B cell (primary cell): ENCODE measurements around the gene KIRREL1. TPM values are rescaled to one million over a fixed set of nuclear protein-coding genes. Genes with fewer than 3 reads are reported as not detected.

Source experiments
- ATAC-seq: fragments of 200-7000 bp; cut with Tn5 transposase; one replicate; pipeline ENCODE4 v1.10.0; 2021; ENCODE audit warnings: low read depth, mild to moderate bottlenecking, moderate number of reproducible peaks, moderate library complexity
- CTCF ChIA-PET: fragments of 350-600 bp; sonication (Branson Sonifier 250); formaldehyde crosslinking; loops from one replicate; lab custom pipeline; 2021; ENCODE audit warnings: antibody characterized with exemption, inconsistent platforms; lab: Charles Lee
- POLR2A ChIA-PET: fragments of 350-600 bp; sonication (Branson Sonifier 250); formaldehyde crosslinking; loops from one replicate; lab custom pipeline; 2021; ENCODE audit warnings: antibody characterized with exemption; lab: Charles Lee
- DNase-seq: peaks from one replicate; pipeline ENCODE4 v3.0.0; 2013
- H2AFZ ChIP-seq: 2 replicates; pipeline ENCODE4 v1.6.1; 2012; ENCODE audit warnings: mild to moderate bottlenecking, low read depth, low read length; ENCODE audit not compliant: insufficient read depth, poor library complexity, severe bottlenecking
- H3K27ac ChIP-seq, 2 donors: 1 replicate in 1 of 2; 2 replicates in 1 of 2; pipeline ENCODE4 v1.5.1; 2012 to 2013; ENCODE audit warnings: low read length in 2 of 2, mild to moderate bottlenecking in 2 of 2, moderate library complexity in 1 of 2
- H3K27me3 ChIP-seq, 4 experiments: fragments of 200-600 bp in 1 of 4; sonication (generic) in 1 of 4; replicated peaks in 1 of 4; 1 replicate in 2 of 4; 2 replicates in 2 of 4; pipeline versions ENCODE4 v1.6.1 to v1.7.0; 2013 to 2016; ENCODE audit warnings: low read length in 3 of 4, mild to moderate bottlenecking in 2 of 4, mixed read lengths in 1 of 4, moderate library complexity in 1 of 4; ENCODE audit not compliant: insufficient read depth in 4 of 4, control insufficient read depth in 3 of 4; ENCODE audit errors: control extremely low read depth in 1 of 4
- H3K36me3 ChIP-seq, 2 experiments: replicated peaks in 1 of 2; 1 replicate in 1 of 2; 2 replicates in 1 of 2; pipeline versions ENCODE4 v1.6.1 to v1.7.1; 2013; ENCODE audit warnings: low read length in 1 of 2; ENCODE audit not compliant: insufficient read depth in 2 of 2, control insufficient read depth in 1 of 2; ENCODE audit errors: control extremely low read depth in 1 of 2, extremely low read depth in 1 of 2
- H3K4me1 ChIP-seq, 2 donors: fragments of 200-600 bp in 1 of 2; sonication (generic) in 1 of 2; 1 replicate in 1 of 2; 2 replicates in 1 of 2; pipeline versions ENCODE4 v1.5.1 to v1.6.1; 2013 to 2017; ENCODE audit warnings: low read length in 2 of 2; ENCODE audit not compliant: control insufficient read depth in 2 of 2, insufficient read depth in 2 of 2
- H3K4me2 ChIP-seq: replicated peaks from 2 replicates; pipeline ENCODE3; 2012; ENCODE audit warnings: mild to moderate bottlenecking, low read depth, low read length; ENCODE audit not compliant: poor library complexity, severe bottlenecking
- H3K4me3 ChIP-seq, 5 experiments: fragments of 200-600 bp in 1 of 5; sonication (generic) in 1 of 5; 1 replicate in 3 of 5; 2 replicates in 2 of 5; pipeline versions ENCODE4 v1.5.1 to v1.7.0; 2011 to 2016; ENCODE audit warnings: low read length in 4 of 5, mild to moderate bottlenecking in 4 of 5, low read depth in 2 of 5, control low read depth in 1 of 5, moderate library complexity in 1 of 5; ENCODE audit not compliant: insufficient read depth in 1 of 5; ENCODE audit errors: control extremely low read depth in 1 of 5, extremely low read depth in 1 of 5
- H3K79me2 ChIP-seq: fragments of 200-600 bp; sonication (generic); one replicate; pipeline ENCODE4 v1.6.0; 2016; ENCODE audit warnings: low read length; ENCODE audit not compliant: control insufficient read depth, insufficient read depth
- H3K9ac ChIP-seq: fragments of 200-600 bp; sonication (generic); 2 replicates; pipeline ENCODE4 v1.6.1; 2017; ENCODE audit warnings: mild to moderate bottlenecking, low read length, moderate library complexity
- H3K9me3 ChIP-seq, 3 donors: one replicate each; pipeline versions ENCODE4 v1.6.1 to v1.7.1; 2013; ENCODE audit warnings: low read length in 2 of 3; ENCODE audit not compliant: control insufficient read depth in 2 of 3, insufficient read depth in 1 of 3; ENCODE audit errors: control extremely low read depth in 1 of 3
- H4K20me1 ChIP-seq: 2 replicates; pipeline ENCODE4 v1.6.0; 2012; ENCODE audit warnings: mild to moderate bottlenecking, low read length; ENCODE audit not compliant: insufficient read depth, control insufficient read depth, poor library complexity, severe bottlenecking
- H3K27ac Mint-ChIP-seq: one replicate; pipeline ENCODE4 v1.8.0; 2021; ENCODE audit warnings: mixed read lengths
- H3K27me3 Mint-ChIP-seq: one replicate; pipeline ENCODE4 v1.8.0; 2021; ENCODE audit warnings: mixed read lengths
- H3K4me1 Mint-ChIP-seq: one replicate; pipeline ENCODE4 v1.8.0; 2021; ENCODE audit warnings: mixed read lengths
- H3K4me3 Mint-ChIP-seq: one replicate; pipeline ENCODE4 v1.8.0; 2021; ENCODE audit warnings: mixed read lengths
- H3K9me3 Mint-ChIP-seq: one replicate; pipeline ENCODE4 v1.8.0; 2022; ENCODE audit warnings: mixed read lengths; ENCODE audit not compliant: insufficient read depth
- EZH2 ChIP-seq: IDR thresholded peaks from 2 replicates; pipeline ENCODE4 v1.6.1; 2012; ENCODE audit warnings: borderline replicate concordance, low read depth, mild to moderate bottlenecking, moderate library complexity, low read length; ENCODE audit not compliant: insufficient read depth, poor library complexity, severe bottlenecking
- WGBS: methylation state at CpG from one replicate; pipeline ENCODE4 v1.1.5; 2013; ENCODE audit warnings: missing lambda C conversion rate; ENCODE audit not compliant: insufficient coverage; 5-methylcytosine and 5-hydroxymethylcytosine counted together
- intact Hi-C: fragments of 100-400 bp; cut with micrococcal nuclease; formaldehyde crosslinking; loops from one replicate; pipeline ENCODE4 v1.10.0; 2022
- polyA plus RNA-seq: library from polyadenylated mRNA; depleted of rRNA; stranded (reverse); fragments of >200 nt; gene quantifications from 2 replicates; pipeline ENCODE4 v1.2.3, GENCODE V29; 2012
- total RNA-seq, 2 donors: library from RNA; stranded (reverse); fragments of 120-200 nt in 1 of 2; gene quantifications; 1 replicate in 1 of 2; 2 replicates in 1 of 2; pipeline versions ENCODE4 v1.2.3 to v1.2.4, GENCODE V29; 2013 to 2022
- TF ChIP-seq, protein P1 (sequence below): fragments of 200-600 bp; IDR thresholded peaks from one replicate; pipeline ENCODE4 v1.8.0; 2022; ENCODE audit warnings: antibody characterized with exemption, mild to moderate bottlenecking

KIRREL1 gene
- total and polyA plus RNA-seq, 2 donors (not counting 1 experiment from before 2014, with no cell fraction given), result not detected

DNA sequence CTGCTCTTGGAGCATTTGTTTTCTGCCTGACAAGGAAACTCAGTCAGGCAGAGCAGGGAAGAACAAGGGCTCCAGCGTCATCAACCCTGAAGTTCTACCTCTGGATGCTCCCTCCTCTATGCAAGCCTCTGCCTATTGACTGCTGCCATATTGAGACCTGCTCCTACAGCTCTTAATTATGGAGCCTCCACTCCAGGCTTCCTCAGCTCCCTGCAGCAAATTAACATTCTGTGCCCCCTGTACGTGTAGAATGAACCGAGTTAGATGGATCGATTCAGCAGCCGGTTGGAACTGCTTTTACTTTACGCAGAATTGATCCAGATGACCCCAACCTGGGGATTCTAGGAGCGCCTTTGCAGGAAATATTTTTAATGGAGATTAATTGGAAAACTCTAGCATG is 68.7 kb downstream of the KIRREL1 start:
- Histone ChIP-seq H3K9me3 (no peaks in the 10 kb centered on the region), H3K27ac (no peak overlapping the region), H3K36me3 (no peaks in the 10 kb centered on the region), H3K4me2 (no peak overlapping the region), H2AFZ (no peak overlapping the region), H3K79me2 (no peaks in the 10 kb centered on the region), H4K20me1 (no peaks in the 10 kb centered on the region), H3K4me3 (no peak overlapping the region), H3K9ac (no peak overlapping the region), H3K27me3 (peaks cover 0 to 13% (median 1%) of the 10 kb centered on the region in 4 experiments), H3K4me1 (no peaks in the 10 kb centered on the region)
- Mint-ChIP-seq H3K4me3 (no peak overlapping the region), H3K4me1 (no peaks in the 10 kb centered on the region), H3K9me3 (no peaks in the 10 kb centered on the region), H3K27me3 (peaks cover 52% of the 10 kb centered on the region), H3K27ac (no peak overlapping the region)
- TF ChIP-seq, protein P1, sequence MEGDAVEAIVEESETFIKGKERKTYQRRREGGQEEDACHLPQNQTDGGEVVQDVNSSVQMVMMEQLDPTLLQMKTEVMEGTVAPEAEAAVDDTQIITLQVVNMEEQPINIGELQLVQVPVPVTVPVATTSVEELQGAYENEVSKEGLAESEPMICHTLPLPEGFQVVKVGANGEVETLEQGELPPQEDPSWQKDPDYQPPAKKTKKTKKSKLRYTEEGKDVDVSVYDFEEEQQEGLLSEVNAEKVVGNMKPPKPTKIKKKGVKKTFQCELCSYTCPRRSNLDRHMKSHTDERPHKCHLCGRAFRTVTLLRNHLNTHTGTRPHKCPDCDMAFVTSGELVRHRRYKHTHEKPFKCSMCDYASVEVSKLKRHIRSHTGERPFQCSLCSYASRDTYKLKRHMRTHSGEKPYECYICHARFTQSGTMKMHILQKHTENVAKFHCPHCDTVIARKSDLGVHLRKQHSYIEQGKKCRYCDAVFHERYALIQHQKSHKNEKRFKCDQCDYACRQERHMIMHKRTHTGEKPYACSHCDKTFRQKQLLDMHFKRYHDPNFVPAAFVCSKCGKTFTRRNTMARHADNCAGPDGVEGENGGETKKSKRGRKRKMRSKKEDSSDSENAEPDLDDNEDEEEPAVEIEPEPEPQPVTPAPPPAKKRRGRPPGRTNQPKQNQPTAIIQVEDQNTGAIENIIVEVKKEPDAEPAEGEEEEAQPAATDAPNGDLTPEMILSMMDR, result no peak
- no peak for TF ChIP-seq EZH2
- DNase-seq (no peak), ATAC-seq (no peak)
- ChIA-PET POLR2A (no interaction called here), CTCF (no interaction called here)
- WGBS, result 95% methylated on average over 7 of the region's 7 CpGs
- intact Hi-C loops, result no loop called here

DNA sequence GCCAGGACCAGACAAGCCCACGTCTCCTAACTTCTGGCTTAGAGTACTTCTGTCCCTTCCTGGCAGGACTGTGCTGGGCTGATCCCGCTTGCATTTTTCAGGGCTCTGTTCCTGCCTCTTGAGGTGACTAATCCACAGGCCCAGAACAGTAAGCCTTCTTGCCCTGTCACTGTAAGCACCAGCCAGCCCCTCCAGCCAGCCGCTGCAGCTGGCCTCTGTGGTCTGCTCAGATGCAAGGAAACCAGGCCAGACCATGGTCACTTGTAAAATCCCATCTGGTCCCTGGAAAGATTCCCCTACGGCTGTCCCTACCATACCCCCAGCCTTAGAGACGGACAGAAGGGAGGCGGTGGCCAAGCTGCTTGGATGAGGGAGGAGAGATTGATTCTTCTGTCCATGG is 74.2 kb downstream of the KIRREL1 start:
- Histone ChIP-seq H4K20me1 (no peaks in the 10 kb centered on the region), H3K27ac (no peak overlapping the region), H2AFZ (no peak overlapping the region), H3K9me3 (no peaks in the 10 kb centered on the region), H3K4me2 (no peak overlapping the region), H3K9ac (no peak overlapping the region), H3K27me3 (peaks cover 0 to 3% (median 0%) of the 10 kb centered on the region in 4 experiments), H3K4me3 (no peak overlapping the region), H3K4me1 (no peaks in the 10 kb centered on the region), H3K79me2 (no peaks in the 10 kb centered on the region), H3K36me3 (no peaks in the 10 kb centered on the region)
- Mint-ChIP-seq H3K27me3 (peaks cover 49% of the 10 kb centered on the region), H3K27ac (no peak overlapping the region), H3K4me1 (no peaks in the 10 kb centered on the region), H3K4me3 (no peak overlapping the region), H3K9me3 (no peaks in the 10 kb centered on the region)
- no peak for ATAC-seq
- POLR2A ChIA-PET, result no interaction called here
- intact Hi-C loops, result no loop called here
- TF ChIP-seq, protein P1, result no peak
- no peak for TF ChIP-seq EZH2
- DNase-seq, result no peak
- WGBS, result 98% methylated on average over 3 of the region's 6 CpGs
- CTCF ChIA-PET, result no interaction called here
